Keratinocyte (primary cell): ENCODE results near the gene PLAC1. TPM values are rescaled to one million over a fixed set of nuclear protein-coding genes. Genes with fewer than 3 reads are reported as not detected.

Experiments used
- DNase-seq: peaks from one replicate; pipeline ENCODE4 v3.0.0-alpha.2; 2011; ENCODE audit warnings: low read depth, missing footprints, low spot score
- FAIRE-seq: peaks from 2 replicates; lab custom pipeline; 2011; peaks lifted over from hg19 to GRCh38; lab: Jason Lieb, UNC
- H2AFZ ChIP-seq: 2 replicates; pipeline ENCODE4 v1.6.0; 2012; ENCODE audit warnings: low read length, control low read depth, inconsistent platforms; ENCODE audit not compliant: control insufficient read depth
- H3K27ac ChIP-seq: 2 replicates; pipeline ENCODE4 v1.5.1; 2011; ENCODE audit warnings: low read length; ENCODE audit not compliant: control insufficient read depth, insufficient read depth
- H3K27me3 ChIP-seq: 3 replicates; pipeline ENCODE4 v1.6.0; 2011; ENCODE audit warnings: low read length; ENCODE audit not compliant: control insufficient read depth, insufficient read depth; ENCODE audit errors: extremely low read depth
- H3K36me3 ChIP-seq, 2 experiments: 2 replicates in 1 of 2; 3 replicates in 1 of 2; pipeline ENCODE4 v1.5.1; 2011; ENCODE audit warnings: low read length in 2 of 2, mild to moderate bottlenecking in 1 of 2; ENCODE audit not compliant: control insufficient read depth in 2 of 2, insufficient read depth in 2 of 2; ENCODE audit errors: extremely low read depth in 1 of 2
- H3K4me1 ChIP-seq: 3 replicates; pipeline ENCODE4 v1.5.1; 2011; ENCODE audit warnings: low read length; ENCODE audit not compliant: control insufficient read depth, insufficient read depth; ENCODE audit errors: extremely low read depth
- H3K4me2 ChIP-seq: 3 replicates; pipeline ENCODE4 v1.6.0; 2011; ENCODE audit warnings: low read depth, low read length; ENCODE audit not compliant: control insufficient read depth, insufficient read depth; ENCODE audit errors: extremely low read depth
- H3K4me3 ChIP-seq, 3 experiments: fragments of 200-600 bp in 1 of 3; sonication (generic) in 1 of 3; 2 replicates in 2 of 3; 3 replicates in 1 of 3; pipeline ENCODE4 v1.5.1; 2011 to 2016; ENCODE audit warnings: low read length in 3 of 3, mild to moderate bottlenecking in 3 of 3, control low read depth in 2 of 3, inconsistent platforms in 1 of 3, low read depth in 1 of 3, mixed read lengths in 1 of 3, mixed run types in 1 of 3, moderate library complexity in 1 of 3; ENCODE audit not compliant: control insufficient read depth in 2 of 3, insufficient read depth in 2 of 3; ENCODE audit errors: extremely low read depth in 1 of 3
- H3K79me2 ChIP-seq: 2 replicates; pipeline ENCODE4 v1.6.0; 2012; ENCODE audit warnings: low read length; ENCODE audit not compliant: control insufficient read depth, insufficient read depth
- H3K9ac ChIP-seq: 3 replicates; pipeline ENCODE4 v1.6.0; 2011; ENCODE audit warnings: low read length; ENCODE audit not compliant: control insufficient read depth, insufficient read depth; ENCODE audit errors: extremely low read depth
- H3K9me1 ChIP-seq: 3 replicates; pipeline ENCODE4 v1.6.0; 2011; ENCODE audit warnings: low read length; ENCODE audit not compliant: control insufficient read depth, insufficient read depth; ENCODE audit errors: extremely low read depth
- H3K9me3 ChIP-seq: 2 replicates; pipeline ENCODE4 v1.5.1; 2012; ENCODE audit warnings: low read depth, low read length; ENCODE audit not compliant: control insufficient read depth
- H4K20me1 ChIP-seq: 3 replicates; pipeline ENCODE4 v1.6.0; 2011; ENCODE audit warnings: low read length; ENCODE audit not compliant: control insufficient read depth, insufficient read depth; ENCODE audit errors: extremely low read depth
- CTCF ChIP-seq, 3 experiments: IDR thresholded peaks in 1 of 3; conservative IDR thresholded peaks in 1 of 3; optimal IDR thresholded peaks in 1 of 3; 2 replicates in 2 of 3; 3 replicates in 1 of 3; pipeline versions ENCODE3 to v1.5.1; 2011; ENCODE audit warnings: low read length in 3 of 3, mild to moderate bottlenecking in 3 of 3, moderate library complexity in 2 of 3, control low read depth in 1 of 3, inconsistent platforms in 1 of 3; ENCODE audit not compliant: insufficient read depth in 2 of 3; ENCODE audit errors: extremely low read depth in 1 of 3
- EZH2 ChIP-seq: IDR thresholded peaks from one replicate; pipeline ENCODE4 v1.6.1; 2012; ENCODE audit warnings: inconsistent platforms, mild to moderate bottlenecking, low read length, moderate library complexity
- dilution Hi-C: fragments of 300-500 bp; cut with MboI; formaldehyde crosslinking; loops from one replicate; pipeline ENCODE4 v1.7.0; 2020; ENCODE audit warnings: low sequenced_read_pairs; ENCODE audit not compliant: extremely low pct_ligation_motif_present
- polyA plus RNA-seq, 5 experiments: library from polyadenylated mRNA; depleted of rRNA in 3 of 5; stranded (reverse) in 3 of 5; stranded (forward) in 1 of 5; unstranded in 1 of 5; fragments of >200 nt; gene quantifications; 1 replicate in 1 of 5; 2 replicates in 3 of 5; 3 replicates in 1 of 5; pipeline versions ENCODE4 v1.2.1 to v1.2.3, GENCODE V29; 2011 to 2012; ENCODE audit warnings: missing spikeins in 2 of 5, low read depth in 1 of 5, low replicate concordance in 1 of 5

The PLAC1 gene
- polyA plus RNA-seq, 1 donor (not counting 4 experiments of a cell fraction or from before 2014, with no cell fraction given) = 8.5 TPM

DNA sequence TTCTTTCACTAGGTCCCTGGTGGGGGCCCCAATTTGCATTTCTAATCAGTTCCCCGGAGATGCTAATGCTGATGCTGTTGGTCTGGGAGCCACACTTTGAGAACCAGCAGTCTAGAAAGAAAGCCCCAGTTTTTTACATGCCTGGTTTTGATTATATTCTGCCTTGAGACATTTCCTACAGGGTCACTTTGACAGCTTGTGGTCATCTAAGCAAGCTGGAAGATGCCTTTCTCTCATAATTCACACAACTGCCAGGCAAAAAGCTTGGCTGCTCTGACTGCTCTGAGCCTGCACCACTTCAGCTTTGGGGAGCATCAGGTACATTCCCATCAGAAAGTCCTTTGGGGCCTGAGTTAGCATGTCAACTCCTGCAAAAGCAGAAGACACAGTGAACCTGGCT, 5.9 kb upstream of the PLAC1 start:
- Histone ChIP-seq H3K4me3 (no peak overlapping the region), H3K4me1 (peaks cover 3% of the 10 kb centered on the region), H3K27me3 (no peaks in the 10 kb centered on the region), H3K27ac (no peak overlapping the region), H3K79me2 (no peaks in the 10 kb centered on the region), H3K9me1 (no peaks in the 10 kb centered on the region), H3K9ac (no peak overlapping the region), H2AFZ (no peak overlapping the region), H3K4me2 (no peak overlapping the region), H4K20me1 (no peaks in the 10 kb centered on the region), H3K36me3 (no peaks in the 10 kb centered on the region), H3K9me3 (no peaks in the 10 kb centered on the region)
- FAIRE-seq (no peak), DNase-seq (no peak)
- no peak for TF ChIP-seq CTCF (optimal IDR thresholded peaks at IDR 0.05 in 1 of 3, IDR thresholded peaks at IDR 0.05 in 1 of 3, conservative IDR thresholded peaks at IDR 0.05 in 1 of 3; ENCODE audit: extremely low read depth in 1 of 3, insufficient read depth in 2 of 3, low read length in 3 of 3)
- no peak for TF ChIP-seq EZH2
- dilution Hi-C loops = no loop called here

- no peak overlapping the region for H3K4me2 ChIP-seq
Observed at GRCh38 chrX:134661295-134661694, 3.0 kb upstream of the PLAC1 start.

More at GRCh38 chrX:134661295-134661694, 3.0 kb upstream of the PLAC1 start:
- FAIRE-seq (no peak), DNase-seq (no peak)
- no peak overlapping the region for H3K9ac ChIP-seq
- no peak overlapping the region for H3K27ac ChIP-seq
- no peaks in the 10 kb centered on the region for H3K36me3 ChIP-seq
- no peaks in the 10 kb centered on the region for H4K20me1 ChIP-seq
- no peaks in the 10 kb centered on the region for H3K27me3 ChIP-seq
- TF ChIP-seq CTCF (optimal IDR thresholded peaks at IDR 0.05 in 1 of 3, IDR thresholded peaks at IDR 0.05 in 1 of 3, conservative IDR thresholded peaks at IDR 0.05 in 1 of 3; ENCODE audit: extremely low read depth in 1 of 3, insufficient read depth in 2 of 3, low read length in 3 of 3) (no peak), EZH2 (no peak)
- H3K9me3 ChIP-seq = no peaks in the 10 kb centered on the region
- H2AFZ ChIP-seq = no peak overlapping the region
- H3K4me3 ChIP-seq = no peak overlapping the region
- dilution Hi-C loops = no loop called here
- H3K9me1 ChIP-seq = no peaks in the 10 kb centered on the region
- no peaks in the 10 kb centered on the region for H3K79me2 ChIP-seq
- peaks cover 2% of the 10 kb centered on the region for H3K4me1 ChIP-seq
